Tibial artery (tissue), 4 donors: ENCODE measurements around the gene GPR27.

ENCODE experiments used
- DNase-seq, 2 donors: peaks; one replicate each; pipeline ENCODE4 v3.0.0-alpha.2; 2019
- H3K27ac ChIP-seq, 2 donors: fragments of 200-600 bp; sonication (generic) in 1 of 2; 1 replicate in 1 of 2; 2 replicates in 1 of 2; pipeline ENCODE4 v1.5.1; 2018 to 2019; ENCODE audit warnings: mild to moderate bottlenecking in 1 of 2
- H3K27me3 ChIP-seq, 2 donors: fragments of 200-600 bp; sonication (generic) in 1 of 2; one replicate each; pipeline versions ENCODE4 v1.5.1 to v1.6.0; 2016 to 2019
- H3K36me3 ChIP-seq, 3 donors: fragments of 200-600 bp; sonication (generic) in 2 of 3; one replicate each; pipeline ENCODE4 v1.5.1; 2016 to 2019; ENCODE audit warnings: mild to moderate bottlenecking in 2 of 3
- H3K4me1 ChIP-seq, 4 donors: fragments of 200-600 bp; sonication (generic) in 2 of 4; 1 replicate in 3 of 4; 2 replicates in 1 of 4; pipeline ENCODE4 v1.5.1; 2016 to 2019
- H3K4me3 ChIP-seq, 2 donors: fragments of 200-600 bp; sonication (generic) in 1 of 2; 1 replicate in 1 of 2; 2 replicates in 1 of 2; pipeline ENCODE4 v1.5.1; 2018 to 2019; ENCODE audit warnings: mild to moderate bottlenecking in 2 of 2
- H3K9me3 ChIP-seq, 3 donors: fragments of 200-600 bp; sonication (generic) in 1 of 3; one replicate each; pipeline ENCODE4 v1.5.1; 2016 to 2019
- intact Hi-C: fragments of 100-400 bp; cut with DNase I; formaldehyde crosslinking; loops from one replicate; pipeline ENCODE4 v1.15.0; 2023; ENCODE audit warnings: low total_unique reads
- TF ChIP-seq, protein P1 (sequence below), 2 experiments: fragments of 200-600 bp in 1 of 2; fragments of 450-650 bp in 1 of 2; IDR thresholded peaks; one replicate each; pipeline ENCODE4 v1.5.1; 2017 to 2019; ENCODE audit warnings: antibody characterized with exemption in 2 of 2, mild to moderate bottlenecking in 1 of 2, moderate library complexity in 1 of 2

GPR27 gene

DNA sequence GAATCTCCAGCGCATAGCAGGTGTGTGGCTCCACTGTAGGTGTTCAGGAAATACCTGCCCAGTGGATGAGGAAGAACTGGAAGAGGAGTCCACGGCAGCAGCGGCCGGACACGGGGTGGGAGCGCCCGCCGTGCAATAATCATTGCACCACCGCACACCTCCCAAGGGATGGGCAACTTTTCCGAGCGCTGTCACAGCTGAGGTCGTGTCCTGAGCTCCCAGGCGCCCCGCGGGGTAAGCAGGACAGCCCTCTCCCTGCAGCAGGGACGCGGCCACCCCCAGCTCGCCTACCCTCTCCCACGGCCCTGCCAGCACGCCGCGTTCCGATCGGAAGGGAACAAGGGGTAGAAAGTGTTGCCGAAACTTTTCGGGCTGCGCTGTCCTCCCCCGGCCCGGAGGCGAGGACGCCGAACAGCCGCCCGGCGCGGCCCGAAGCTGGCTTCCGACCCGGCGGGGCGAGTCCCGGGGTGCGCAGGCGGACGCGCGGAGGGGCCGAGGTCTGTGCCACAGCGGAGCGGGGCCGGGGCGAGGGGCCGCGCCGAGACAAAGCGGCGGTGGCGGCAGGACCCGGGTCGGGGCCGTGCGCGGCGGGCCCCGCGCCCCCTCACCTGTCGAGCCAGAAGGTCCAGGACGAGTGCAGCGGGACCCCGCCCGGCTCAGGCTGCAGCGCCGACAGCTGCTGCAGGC, 28.9 kb upstream of the GPR27 start:
- Histone ChIP-seq H3K27me3 (no peaks in the 10 kb centered on the region), H3K9me3 (no peaks in the 10 kb centered on the region), H3K4me1 (peaks cover 0 to 16% (median 15%) of the 10 kb centered on the region in 4 donors), H3K27ac (peak overlapping the region; percentile 64 to 73), H3K4me3 (peak overlapping the region; percentile 72 to 94), H3K36me3 (no peaks in the 10 kb centered on the region)
- intact Hi-C loops: loop anchor here (10.0 kb wide), 3 partner anchors 230 to 1100 kb away; no protein-coding TSS in a partner anchor
- peak; percentile 34 to 71 for DNase-seq
- TF ChIP-seq, protein P1, sequence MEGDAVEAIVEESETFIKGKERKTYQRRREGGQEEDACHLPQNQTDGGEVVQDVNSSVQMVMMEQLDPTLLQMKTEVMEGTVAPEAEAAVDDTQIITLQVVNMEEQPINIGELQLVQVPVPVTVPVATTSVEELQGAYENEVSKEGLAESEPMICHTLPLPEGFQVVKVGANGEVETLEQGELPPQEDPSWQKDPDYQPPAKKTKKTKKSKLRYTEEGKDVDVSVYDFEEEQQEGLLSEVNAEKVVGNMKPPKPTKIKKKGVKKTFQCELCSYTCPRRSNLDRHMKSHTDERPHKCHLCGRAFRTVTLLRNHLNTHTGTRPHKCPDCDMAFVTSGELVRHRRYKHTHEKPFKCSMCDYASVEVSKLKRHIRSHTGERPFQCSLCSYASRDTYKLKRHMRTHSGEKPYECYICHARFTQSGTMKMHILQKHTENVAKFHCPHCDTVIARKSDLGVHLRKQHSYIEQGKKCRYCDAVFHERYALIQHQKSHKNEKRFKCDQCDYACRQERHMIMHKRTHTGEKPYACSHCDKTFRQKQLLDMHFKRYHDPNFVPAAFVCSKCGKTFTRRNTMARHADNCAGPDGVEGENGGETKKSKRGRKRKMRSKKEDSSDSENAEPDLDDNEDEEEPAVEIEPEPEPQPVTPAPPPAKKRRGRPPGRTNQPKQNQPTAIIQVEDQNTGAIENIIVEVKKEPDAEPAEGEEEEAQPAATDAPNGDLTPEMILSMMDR (IDR thresholded peaks at IDR 0.05): no peak

DNA sequence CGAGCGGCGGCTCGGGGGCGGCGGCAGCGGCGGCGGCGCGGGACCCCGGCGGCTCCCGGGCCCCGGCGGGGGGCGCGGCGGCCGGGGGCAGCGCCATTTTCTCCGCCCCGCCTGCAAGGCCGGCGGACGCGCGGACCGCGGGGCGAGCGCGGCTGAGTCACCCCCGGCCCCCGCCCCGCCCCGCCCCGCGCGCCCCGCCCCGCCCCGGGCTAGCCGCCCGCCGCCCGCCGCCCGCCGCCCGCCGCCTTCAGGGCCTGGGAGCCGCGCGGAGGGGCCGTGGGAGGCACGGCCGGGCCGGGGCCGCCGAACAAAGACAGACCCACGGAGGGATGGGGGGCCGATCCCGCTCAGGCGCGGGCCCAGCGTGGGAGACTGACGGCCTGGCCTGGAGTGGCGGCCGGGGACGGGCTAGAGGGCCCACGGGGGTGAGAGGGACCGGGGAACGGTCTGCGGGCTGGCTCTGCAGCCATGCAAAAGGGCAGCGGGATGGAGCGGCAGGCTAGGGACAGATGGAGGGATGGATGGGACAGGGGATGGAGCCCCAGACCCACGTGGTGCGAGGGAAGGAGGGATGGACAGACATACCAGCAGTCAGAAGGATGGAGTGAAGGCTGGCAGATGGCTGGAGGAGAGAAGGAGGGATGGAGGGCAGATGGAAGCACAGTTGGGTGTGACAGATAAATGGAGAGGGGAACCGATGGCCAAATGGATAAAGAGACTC, 28.2 kb upstream of the GPR27 start, which contains the start of gene EIF4E3:
Gene EIF4E3 (minus strand): TSS at position 132 of the 721 bp plus-strand sequence. CDS start 35 bp downstream, at position 97.
- peaks cover 0 to 17% (median 16%) of the 10 kb centered on the region in 4 donors for H3K4me1 ChIP-seq
- TF ChIP-seq, protein P1 (IDR thresholded peaks at IDR 0.05): no peak
- H3K27me3 ChIP-seq: no peaks in the 10 kb centered on the region
- peak within 1 kb of the TSS; percentile 72 to 94 for H3K4me3 ChIP-seq
- no peaks in the 10 kb centered on the region for H3K9me3 ChIP-seq
- H3K36me3 ChIP-seq: no peaks in the 10 kb centered on the region
- no peak for DNase-seq
- H3K27ac ChIP-seq: peak within 1 kb of the TSS; percentile 73 to 76
- intact Hi-C loops: loop anchor here (10.0 kb wide), 3 partner anchors 229 to 1099 kb away; no protein-coding TSS in a partner anchor

DNA sequence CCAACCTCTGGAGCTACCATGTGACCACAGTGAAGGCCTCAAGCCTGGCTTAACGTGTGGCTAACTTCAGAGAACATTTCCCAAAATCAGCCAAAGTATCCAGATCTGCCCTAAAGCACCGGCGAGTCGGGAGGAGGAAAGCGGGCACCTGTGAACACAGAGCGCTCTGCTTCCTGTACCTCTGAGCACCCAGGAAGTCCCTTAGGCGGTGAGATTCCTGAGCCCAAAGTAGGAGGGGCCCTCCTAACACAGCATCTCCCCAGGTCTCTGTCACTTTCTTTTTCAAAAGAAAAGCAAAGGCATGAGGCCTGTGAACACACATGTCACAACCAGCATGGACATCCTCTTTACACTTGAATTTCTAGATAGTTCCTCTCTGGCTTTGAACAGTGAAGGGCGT, 27.5 kb upstream of the GPR27 start:
- H3K27me3 ChIP-seq: no peaks in the 10 kb centered on the region
- TF ChIP-seq, protein P1 (IDR thresholded peaks at IDR 0.05): no peak
- peak overlapping the region in 1 of 2 donors; percentile 76 for H3K27ac ChIP-seq
- no peaks in the 10 kb centered on the region for H3K9me3 ChIP-seq
- peaks cover 0 to 17% (median 16%) of the 10 kb centered on the region in 4 donors for H3K4me1 ChIP-seq
- H3K4me3 ChIP-seq: no peak overlapping the region
- H3K36me3 ChIP-seq: no peaks in the 10 kb centered on the region
- intact Hi-C loops: loop anchor here (10.0 kb wide), 3 partner anchors 229 to 1099 kb away; no protein-coding TSS in a partner anchor
- no peak for DNase-seq

DNA sequence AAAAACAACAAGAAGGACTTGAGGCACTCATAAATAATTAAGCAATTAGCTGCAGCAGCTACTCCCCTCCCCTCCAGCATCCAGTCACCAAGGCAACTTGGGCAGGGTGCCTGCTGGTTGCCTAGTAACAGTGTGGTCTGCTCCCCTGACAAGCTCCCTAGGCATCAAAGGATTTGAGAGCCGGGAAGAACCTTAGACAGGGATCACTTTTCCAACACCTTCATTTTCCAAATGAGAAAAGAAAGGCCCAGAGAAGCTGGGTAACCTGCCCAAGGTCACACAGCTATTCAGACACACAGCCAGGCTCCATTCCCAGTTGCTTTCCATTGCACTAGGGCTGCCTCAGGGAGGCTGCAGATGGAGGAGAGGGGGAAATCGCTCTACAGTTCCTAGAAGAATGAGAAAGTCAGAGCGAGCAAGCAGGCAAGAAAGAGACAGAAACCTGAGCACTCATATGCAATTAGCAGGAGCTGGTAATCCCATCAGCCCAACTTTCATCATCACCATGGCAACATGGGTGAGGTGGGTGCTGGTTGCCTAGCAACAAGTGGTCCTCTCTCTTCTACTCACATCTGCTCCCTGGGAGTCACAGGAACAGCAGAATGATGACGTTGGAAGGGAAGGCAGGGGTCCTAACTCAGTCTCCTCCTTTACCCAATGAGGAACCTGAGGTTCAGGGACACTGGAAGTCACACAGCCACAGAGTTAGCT, 24.9 kb upstream of the GPR27 start:
- TF ChIP-seq, protein P1 (IDR thresholded peaks at IDR 0.05): no peak
- Histone ChIP-seq H3K9me3 (no peaks in the 10 kb centered on the region), H3K27me3 (no peaks in the 10 kb centered on the region), H3K36me3 (no peaks in the 10 kb centered on the region), H3K4me1 (peaks cover 0 to 17% (median 13%) of the 10 kb centered on the region in 4 donors), H3K27ac (no peak overlapping the region), H3K4me3 (no peak overlapping the region)
- intact Hi-C loops: loop anchor here (10.0 kb wide), 3 partner anchors 226 to 1096 kb away; no protein-coding TSS in a partner anchor
- DNase-seq: no peak

DNA sequence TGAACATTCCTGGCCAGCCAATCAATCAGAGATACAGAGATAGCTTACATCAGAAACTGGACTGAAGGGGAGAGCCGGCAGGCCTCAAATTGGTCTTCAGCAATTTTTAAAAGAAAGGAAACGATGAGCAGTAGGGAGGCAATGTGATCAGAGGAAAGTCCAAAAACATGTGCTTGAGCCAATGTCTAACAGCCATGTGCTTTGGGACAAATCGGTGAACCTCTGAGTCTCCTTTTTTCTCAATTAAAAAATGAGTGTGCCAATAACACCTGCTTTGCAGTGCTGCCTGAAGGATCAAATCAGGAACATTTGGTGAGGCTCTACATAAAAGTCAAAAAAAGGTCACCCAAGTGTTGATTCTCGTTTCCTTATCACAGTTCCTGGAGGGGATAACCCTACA, 21.0 kb upstream of the GPR27 start:
- intact Hi-C loops: no loop called here
- TF ChIP-seq, protein P1 (IDR thresholded peaks at IDR 0.05): no peak
- H3K27me3 ChIP-seq: no peaks in the 10 kb centered on the region

More for the DNA sequence above, 21.0 kb upstream of the GPR27 start:
- Histone ChIP-seq H3K4me1 (peaks cover 0 to 3% (median 0%) of the 10 kb centered on the region in 4 donors), H3K4me3 (no peak overlapping the region), H3K27ac (no peak overlapping the region), H3K9me3 (no peaks in the 10 kb centered on the region), H3K36me3 (no peaks in the 10 kb centered on the region)
- DNase-seq: no peak
